Keratinocyte (primary cell): ENCODE data around the gene B3GALT4.

Source experiments
- EZH2 ChIP-seq: IDR thresholded peaks from one replicate; pipeline ENCODE4 v1.6.1; 2012; ENCODE audit warnings: inconsistent platforms, mild to moderate bottlenecking, low read length, moderate library complexity
- TF ChIP-seq, protein P1 (sequence below), 3 experiments: IDR thresholded peaks in 1 of 3; conservative IDR thresholded peaks in 1 of 3; optimal IDR thresholded peaks in 1 of 3; 2 replicates in 2 of 3; 3 replicates in 1 of 3; pipeline versions ENCODE3 to v1.5.1; 2011; ENCODE audit warnings: low read length in 3 of 3, mild to moderate bottlenecking in 3 of 3, moderate library complexity in 2 of 3, control low read depth in 1 of 3, inconsistent platforms in 1 of 3; ENCODE audit not compliant: insufficient read depth in 2 of 3; ENCODE audit errors: extremely low read depth in 1 of 3

DNA sequence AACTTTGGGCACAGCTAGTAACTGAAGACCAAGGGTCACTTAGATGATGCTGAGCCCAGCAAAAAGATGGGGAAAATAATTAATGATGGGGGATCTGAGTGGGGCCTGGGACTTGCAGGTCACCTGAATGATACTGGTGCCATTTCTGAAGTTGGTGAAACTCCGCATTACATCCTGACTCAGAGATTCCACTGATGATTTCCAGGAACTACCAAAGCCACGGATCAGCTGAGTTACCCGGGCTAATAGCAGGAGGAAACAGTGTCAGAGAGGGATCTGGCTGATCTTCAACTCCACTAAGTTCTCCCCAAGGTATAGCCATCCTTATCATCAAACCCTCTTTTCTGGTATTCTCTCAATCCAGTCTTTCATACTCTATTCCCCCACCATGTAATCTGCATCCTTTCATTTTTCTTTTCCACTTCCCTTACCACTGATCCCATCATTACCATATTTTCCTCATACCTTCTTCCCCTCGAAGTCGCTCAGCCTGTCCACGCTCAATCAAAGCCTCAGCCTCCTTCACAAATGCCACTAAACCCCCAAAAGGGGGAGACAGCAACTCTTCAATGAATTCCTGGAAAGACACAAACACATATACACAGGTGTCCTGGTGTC, 25.4 kb upstream of the B3GALT4 start:
- no peak for TF ChIP-seq EZH2
- TF ChIP-seq, protein P1, sequence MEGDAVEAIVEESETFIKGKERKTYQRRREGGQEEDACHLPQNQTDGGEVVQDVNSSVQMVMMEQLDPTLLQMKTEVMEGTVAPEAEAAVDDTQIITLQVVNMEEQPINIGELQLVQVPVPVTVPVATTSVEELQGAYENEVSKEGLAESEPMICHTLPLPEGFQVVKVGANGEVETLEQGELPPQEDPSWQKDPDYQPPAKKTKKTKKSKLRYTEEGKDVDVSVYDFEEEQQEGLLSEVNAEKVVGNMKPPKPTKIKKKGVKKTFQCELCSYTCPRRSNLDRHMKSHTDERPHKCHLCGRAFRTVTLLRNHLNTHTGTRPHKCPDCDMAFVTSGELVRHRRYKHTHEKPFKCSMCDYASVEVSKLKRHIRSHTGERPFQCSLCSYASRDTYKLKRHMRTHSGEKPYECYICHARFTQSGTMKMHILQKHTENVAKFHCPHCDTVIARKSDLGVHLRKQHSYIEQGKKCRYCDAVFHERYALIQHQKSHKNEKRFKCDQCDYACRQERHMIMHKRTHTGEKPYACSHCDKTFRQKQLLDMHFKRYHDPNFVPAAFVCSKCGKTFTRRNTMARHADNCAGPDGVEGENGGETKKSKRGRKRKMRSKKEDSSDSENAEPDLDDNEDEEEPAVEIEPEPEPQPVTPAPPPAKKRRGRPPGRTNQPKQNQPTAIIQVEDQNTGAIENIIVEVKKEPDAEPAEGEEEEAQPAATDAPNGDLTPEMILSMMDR (optimal IDR thresholded peaks at IDR 0.05 in 1 of 3, IDR thresholded peaks at IDR 0.05 in 1 of 3, conservative IDR thresholded peaks at IDR 0.05 in 1 of 3; ENCODE audit: extremely low read depth in 1 of 3, insufficient read depth in 2 of 3, low read length in 3 of 3), result no peak
